Islet of Langerhans (tissue), 1 donor: ENCODE data around the gene ZBTB47.

Experiments used
- FAIRE-seq: peaks from one replicate; lab custom pipeline; 2011; peaks lifted over from hg19 to GRCh38; lab: Jason Lieb, UNC

ZBTB47 gene

GRCh38 chr3:42653560-42654330 is at the start of gene ZBTB47:
TSS of gene ZBTB47 (plus strand) at chr3:42653697. CDS start at chr3:42658356, 4,659 bp downstream.
- FAIRE-seq, result no peak

- FAIRE-seq, result no peak
Observed at GRCh38 chr3:42605546-42606173, 47.8 kb upstream of the ZBTB47 start.

- no peak for FAIRE-seq
Observed at GRCh38 chr3:42608581-42608980, 44.9 kb upstream of the ZBTB47 start.

GRCh38 chr3:42610976-42611375 is 42.5 kb upstream of the ZBTB47 start:
- no peak for FAIRE-seq

GRCh38 chr3:42612217-42612616 is 41.3 kb upstream of the ZBTB47 start:
- FAIRE-seq, result no peak

- no peak for FAIRE-seq
Observed at GRCh38 chr3:42612928-42613327, 40.6 kb upstream of the ZBTB47 start.

GRCh38 chr3:42613462-42613861 is 40.0 kb upstream of the ZBTB47 start:
- FAIRE-seq, result no peak

- FAIRE-seq, result no peak
Observed at GRCh38 chr3:42631620-42632019, 21.9 kb upstream of the ZBTB47 start.

- no peak for FAIRE-seq
Observed at GRCh38 chr3:42632146-42632545, 21.4 kb upstream of the ZBTB47 start.

GRCh38 chr3:42633544-42633943 is 20.0 kb upstream of the ZBTB47 start:
- no peak for FAIRE-seq

GRCh38 chr3:42635111-42635510 is 18.4 kb upstream of the ZBTB47 start:
- FAIRE-seq, result peak; percentile 53

- FAIRE-seq, result no peak
Observed at GRCh38 chr3:42637001-42637400, 16.5 kb upstream of the ZBTB47 start.

- FAIRE-seq, result no peak
Observed at GRCh38 chr3:42638339-42638842, 15.1 kb upstream of the ZBTB47 start.

- no peak for FAIRE-seq
Observed at GRCh38 chr3:42639192-42639591, 14.3 kb upstream of the ZBTB47 start.

- no peak for FAIRE-seq
Observed at GRCh38 chr3:42640129-42640528, 13.4 kb upstream of the ZBTB47 start.

- no peak for FAIRE-seq
Observed at GRCh38 chr3:42640771-42641370, 12.6 kb upstream of the ZBTB47 start.

- FAIRE-seq, result no peak
Observed at GRCh38 chr3:42647821-42648459, 5.6 kb upstream of the ZBTB47 start.

GRCh38 chr3:42649006-42649405 is 4.5 kb upstream of the ZBTB47 start:
- FAIRE-seq, result no peak

GRCh38 chr3:42649783-42650182 is 3.7 kb upstream of the ZBTB47 start:
- no peak for FAIRE-seq

- FAIRE-seq, result no peak
Observed at GRCh38 chr3:42651248-42652091, 2.0 kb upstream of the ZBTB47 start.

- no peak for FAIRE-seq
Observed at GRCh38 chr3:42652251-42652610, 1.3 kb upstream of the ZBTB47 start.
